Vagina (tissue), 2 donors: ENCODE results near the gene ZDHHC17. TPM values are rescaled to one million over a fixed set of nuclear protein-coding genes. Genes with fewer than 3 reads are reported as not detected.

Experiments used
- DNase-seq, 2 donors: peaks; one replicate each; pipeline ENCODE4 v3.0.0-alpha.2; 2017; ENCODE audit errors: extremely low spot score in 2 of 2
- H3K27ac ChIP-seq: fragments of 200-600 bp; sonication (generic); one replicate; pipeline ENCODE4 v1.5.1; 2019
- H3K27me3 ChIP-seq: fragments of 200-600 bp; sonication (generic); one replicate; pipeline ENCODE4 v1.5.1; 2019
- H3K36me3 ChIP-seq, 2 donors: fragments of 200-600 bp; sonication (generic); one replicate each; pipeline ENCODE4 v1.5.1; 2017 to 2019
- H3K4me1 ChIP-seq: fragments of 200-600 bp; sonication (generic); one replicate; pipeline ENCODE4 v1.5.1; 2019
- H3K4me3 ChIP-seq, 2 donors: fragments of 200-600 bp; sonication (generic); 1 replicate in 1 of 2; 2 replicates in 1 of 2; pipeline ENCODE4 v1.5.1; 2016 to 2019
- H3K9me3 ChIP-seq: fragments of 200-600 bp; sonication (generic); one replicate; pipeline ENCODE4 v1.5.1; 2019
- POLR2A ChIP-seq, 2 donors: fragments of 450-650 bp; IDR thresholded peaks; one replicate each; pipeline ENCODE4 v1.6.1; 2017; ENCODE audit warnings: antibody characterized with exemption in 2 of 2, mild to moderate bottlenecking in 2 of 2, moderate library complexity in 2 of 2
- POLR2AphosphoS5 ChIP-seq, 2 donors: sonication (generic); formaldehyde crosslinking; IDR thresholded peaks; one replicate each; pipeline ENCODE4 v1.9.0; 2017; ENCODE audit warnings: antibody characterized with exemption in 2 of 2, mild to moderate bottlenecking in 2 of 2, low read depth in 1 of 2; ENCODE audit not compliant: insufficient read depth in 1 of 2
- intact Hi-C: fragments of 100-400 bp; cut with DNase I; formaldehyde crosslinking; loops from one replicate; pipeline ENCODE4 v1.15.1; 2023
- total RNA-seq: library from RNA; depleted of rRNA; stranded (reverse); fragments of >200 nt; gene quantifications from one replicate; pipeline ENCODE4 v1.2.3, GENCODE V29; 2016
- TF ChIP-seq, protein P1 (sequence below), 3 experiments: fragments of 450-650 bp in 2 of 3; fragments of 200-600 bp in 1 of 3; sonication (generic) in 1 of 3; IDR thresholded peaks; one replicate each; pipeline ENCODE4 v1.5.1; 2017 to 2019; ENCODE audit warnings: antibody characterized with exemption in 3 of 3, mild to moderate bottlenecking in 2 of 3, moderate library complexity in 2 of 3

ZDHHC17 gene
- total RNA-seq, 1 donor from 2014 or later = 59.9 TPM

DNA sequence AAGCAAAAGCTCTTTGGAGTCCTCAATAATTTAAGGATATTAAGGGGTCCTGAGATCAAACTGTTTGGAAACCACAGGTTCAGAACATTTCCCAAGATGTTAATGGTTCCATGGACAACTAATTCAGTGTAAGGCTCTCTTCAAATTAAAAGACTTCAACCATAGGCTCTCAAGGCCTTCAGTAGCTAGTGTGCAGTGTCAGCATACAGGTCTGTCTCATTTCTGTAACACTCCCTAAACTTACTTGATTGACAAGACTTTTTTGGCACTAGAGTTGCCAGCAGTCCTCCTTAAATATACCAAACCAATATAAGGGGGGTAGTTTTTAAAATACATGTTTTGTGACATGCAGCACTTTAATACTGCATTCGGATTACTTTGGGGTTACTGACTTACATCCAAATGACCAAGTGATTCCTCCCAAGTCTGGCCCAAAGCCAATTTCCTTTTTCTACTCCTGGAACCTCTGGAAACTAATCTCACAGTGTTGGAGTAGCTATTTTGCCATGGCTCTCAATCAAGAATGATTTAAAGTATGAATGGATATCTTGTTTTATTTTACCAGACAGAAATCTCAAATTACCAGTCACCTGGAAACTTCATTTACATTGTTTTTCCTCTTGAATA, 92.2 kb downstream of the ZDHHC17 start:
- H3K27me3 ChIP-seq = no peaks in the 10 kb centered on the region
- no peaks in the 10 kb centered on the region for H3K9me3 ChIP-seq
- peaks cover 0 to 11% of the 10 kb centered on the region in 2 donors for H3K36me3 ChIP-seq
- TF ChIP-seq, protein P1, sequence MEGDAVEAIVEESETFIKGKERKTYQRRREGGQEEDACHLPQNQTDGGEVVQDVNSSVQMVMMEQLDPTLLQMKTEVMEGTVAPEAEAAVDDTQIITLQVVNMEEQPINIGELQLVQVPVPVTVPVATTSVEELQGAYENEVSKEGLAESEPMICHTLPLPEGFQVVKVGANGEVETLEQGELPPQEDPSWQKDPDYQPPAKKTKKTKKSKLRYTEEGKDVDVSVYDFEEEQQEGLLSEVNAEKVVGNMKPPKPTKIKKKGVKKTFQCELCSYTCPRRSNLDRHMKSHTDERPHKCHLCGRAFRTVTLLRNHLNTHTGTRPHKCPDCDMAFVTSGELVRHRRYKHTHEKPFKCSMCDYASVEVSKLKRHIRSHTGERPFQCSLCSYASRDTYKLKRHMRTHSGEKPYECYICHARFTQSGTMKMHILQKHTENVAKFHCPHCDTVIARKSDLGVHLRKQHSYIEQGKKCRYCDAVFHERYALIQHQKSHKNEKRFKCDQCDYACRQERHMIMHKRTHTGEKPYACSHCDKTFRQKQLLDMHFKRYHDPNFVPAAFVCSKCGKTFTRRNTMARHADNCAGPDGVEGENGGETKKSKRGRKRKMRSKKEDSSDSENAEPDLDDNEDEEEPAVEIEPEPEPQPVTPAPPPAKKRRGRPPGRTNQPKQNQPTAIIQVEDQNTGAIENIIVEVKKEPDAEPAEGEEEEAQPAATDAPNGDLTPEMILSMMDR (IDR thresholded peaks at IDR 0.05) = no peak
- no peak for TF ChIP-seq POLR2A (IDR thresholded peaks at IDR 0.05)
- no peak for TF ChIP-seq POLR2AphosphoS5 (IDR thresholded peaks at IDR 0.05; ENCODE audit: insufficient read depth in 1 of 2, low read depth in 1 of 2)
- H3K27ac ChIP-seq = no peak overlapping the region
- intact Hi-C loops = no loop called here
- DNase-seq = no peak
- H3K4me3 ChIP-seq = no peak overlapping the region
- no peaks in the 10 kb centered on the region for H3K4me1 ChIP-seq

GRCh38 chr12:76859611-76860010, 95.7 kb downstream of the ZDHHC17 start:
- no peak for TF ChIP-seq POLR2AphosphoS5 (IDR thresholded peaks at IDR 0.05; ENCODE audit: insufficient read depth in 1 of 2, low read depth in 1 of 2)
- TF ChIP-seq POLR2A (IDR thresholded peaks at IDR 0.05) = no peak
- TF ChIP-seq, protein P1 (IDR thresholded peaks at IDR 0.05) = no peak
- Histone ChIP-seq H3K27ac (no peak overlapping the region), H3K4me1 (no peaks in the 10 kb centered on the region), H3K4me3 (no peak overlapping the region), H3K27me3 (no peaks in the 10 kb centered on the region), H3K36me3 (peaks cover 0 to 11% of the 10 kb centered on the region in 2 donors), H3K9me3 (no peaks in the 10 kb centered on the region)
- no peak for DNase-seq
- intact Hi-C loops = no loop called here

DNA sequence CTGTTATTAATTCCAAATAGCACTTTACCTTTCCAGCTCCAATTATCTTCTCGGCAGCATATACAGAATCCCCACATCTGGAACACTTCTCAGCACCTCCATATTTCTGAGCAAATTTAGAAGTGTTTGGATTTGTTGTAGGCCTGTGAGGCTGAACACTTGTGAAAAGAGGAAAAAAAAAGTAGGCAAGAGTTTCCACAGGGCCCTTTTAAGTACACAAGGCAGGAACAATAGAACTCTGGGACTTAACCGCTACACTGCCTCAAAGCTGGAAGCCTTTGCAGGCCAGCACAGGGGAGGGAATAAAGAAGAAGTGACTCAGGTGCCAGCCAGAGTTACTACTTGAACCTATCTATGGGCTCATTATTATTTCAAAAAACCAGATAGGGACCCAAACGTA, 96.3 kb downstream of the ZDHHC17 start:
- intact Hi-C loops = no loop called here
- Histone ChIP-seq H3K27me3 (no peaks in the 10 kb centered on the region), H3K9me3 (no peaks in the 10 kb centered on the region), H3K4me1 (no peaks in the 10 kb centered on the region), H3K27ac (no peak overlapping the region), H3K36me3 (peaks cover 0 to 11% of the 10 kb centered on the region in 2 donors), H3K4me3 (no peak overlapping the region)
- DNase-seq = no peak
- no peak for TF ChIP-seq POLR2A (IDR thresholded peaks at IDR 0.05)
- TF ChIP-seq POLR2AphosphoS5 (IDR thresholded peaks at IDR 0.05; ENCODE audit: insufficient read depth in 1 of 2, low read depth in 1 of 2) = no peak
- TF ChIP-seq, protein P1 (IDR thresholded peaks at IDR 0.05) = no peak

- no peaks in the 10 kb centered on the region for H3K9me3 ChIP-seq
These were observed 99.2 kb downstream of the ZDHHC17 start for GRCh38 chr12:76863005-76863670.

More at GRCh38 chr12:76863005-76863670, 99.2 kb downstream of the ZDHHC17 start:
- no peak overlapping the region for H3K4me3 ChIP-seq
- no peak overlapping the region for H3K27ac ChIP-seq
- no peaks in the 10 kb centered on the region for H3K27me3 ChIP-seq
- no peak for DNase-seq
- TF ChIP-seq, protein P1 (IDR thresholded peaks at IDR 0.05) = no peak
- TF ChIP-seq POLR2AphosphoS5 (IDR thresholded peaks at IDR 0.05; ENCODE audit: insufficient read depth in 1 of 2, low read depth in 1 of 2) (no peak), POLR2A (IDR thresholded peaks at IDR 0.05) (no peak)
- intact Hi-C loops = no loop called here
- no peaks in the 10 kb centered on the region for H3K4me1 ChIP-seq
- H3K36me3 ChIP-seq = no peaks in the 10 kb centered on the region
